ENCODE results near the gene NIFK.

DNA sequence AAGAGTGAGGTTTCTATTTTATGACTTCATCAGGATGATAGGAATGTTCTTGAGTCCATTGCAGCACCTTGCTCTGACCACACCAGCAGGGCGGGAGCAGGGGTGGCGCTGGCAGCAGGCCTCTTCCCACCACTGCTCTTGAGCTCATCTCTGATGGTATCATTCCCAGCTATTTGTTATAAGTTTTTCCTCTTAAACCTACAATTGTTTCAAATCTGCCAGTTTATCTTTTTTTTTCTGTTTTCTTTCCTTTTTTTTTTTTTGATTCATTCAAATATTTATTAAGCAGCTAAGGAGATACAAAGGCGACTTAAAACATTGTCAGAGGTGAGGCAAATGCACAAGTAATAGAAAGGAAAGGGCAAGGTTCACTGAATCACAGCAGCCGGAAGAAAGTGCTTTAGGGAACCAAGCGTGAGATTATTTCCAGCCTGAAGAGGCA lies 28.7 kb downstream of the NIFK start:
- TF ChIP-seq, protein P1, sequence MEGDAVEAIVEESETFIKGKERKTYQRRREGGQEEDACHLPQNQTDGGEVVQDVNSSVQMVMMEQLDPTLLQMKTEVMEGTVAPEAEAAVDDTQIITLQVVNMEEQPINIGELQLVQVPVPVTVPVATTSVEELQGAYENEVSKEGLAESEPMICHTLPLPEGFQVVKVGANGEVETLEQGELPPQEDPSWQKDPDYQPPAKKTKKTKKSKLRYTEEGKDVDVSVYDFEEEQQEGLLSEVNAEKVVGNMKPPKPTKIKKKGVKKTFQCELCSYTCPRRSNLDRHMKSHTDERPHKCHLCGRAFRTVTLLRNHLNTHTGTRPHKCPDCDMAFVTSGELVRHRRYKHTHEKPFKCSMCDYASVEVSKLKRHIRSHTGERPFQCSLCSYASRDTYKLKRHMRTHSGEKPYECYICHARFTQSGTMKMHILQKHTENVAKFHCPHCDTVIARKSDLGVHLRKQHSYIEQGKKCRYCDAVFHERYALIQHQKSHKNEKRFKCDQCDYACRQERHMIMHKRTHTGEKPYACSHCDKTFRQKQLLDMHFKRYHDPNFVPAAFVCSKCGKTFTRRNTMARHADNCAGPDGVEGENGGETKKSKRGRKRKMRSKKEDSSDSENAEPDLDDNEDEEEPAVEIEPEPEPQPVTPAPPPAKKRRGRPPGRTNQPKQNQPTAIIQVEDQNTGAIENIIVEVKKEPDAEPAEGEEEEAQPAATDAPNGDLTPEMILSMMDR (IDR thresholded peaks at IDR 0.05) = no peak
- no peak for TF ChIP-seq POLR2A (IDR thresholded peaks at IDR 0.05)

All from Peyer's patch (tissue), 4 donors.